IMR-90 (cell line): Measurements from ENCODE around the gene S1PR2. TPM values are rescaled to one million over a fixed set of nuclear protein-coding genes. Genes with fewer than 3 reads are reported as not detected.

Experiments used
- ATAC-seq: fragments of 200-7000 bp; cut with Tn5 transposase; 2 replicates; pipeline ENCODE4 v1.9.1; 2020; ENCODE audit warnings: low read depth, mild to moderate bottlenecking, moderate library complexity
- BruUV-seq: library from RNA; stranded (reverse); fragments of 400-500 nt; replicated peaks from 2 replicates; lab custom pipeline; 2021; lab: Mats Ljungman, UMichigan
- CTCF ChIA-PET: fragments of 300-600 bp; formaldehyde crosslinking; extraction: SDS; loops from one replicate; lab custom pipeline; 2021; ENCODE audit warnings: antibody characterized with exemption; lab: Yijun Ruan, JAX
- POLR2A ChIA-PET: fragments of 300-600 bp; sonication (Branson Sonifier 250); formaldehyde crosslinking; loops from one replicate; lab custom pipeline; 2022; ENCODE audit warnings: antibody characterized with exemption; ENCODE audit not compliant: unreplicated experiment; lab: Charles Lee
- DNase-seq: peaks from one replicate; pipeline ENCODE4 v3.0.0; 2013
- H2AFZ ChIP-seq: replicated peaks from 2 replicates; pipeline ENCODE3; 2013; ENCODE audit warnings: low read length, mild to moderate bottlenecking; ENCODE audit not compliant: poor library complexity
- H2AK5ac ChIP-seq: 2 replicates; pipeline ENCODE4 v1.6.1; 2013; ENCODE audit warnings: low read depth, low read length, inconsistent platforms
- H2AK9ac ChIP-seq: replicated peaks from 2 replicates; pipeline ENCODE3; 2013; ENCODE audit warnings: mild to moderate bottlenecking, low read depth, low read length, moderate library complexity; ENCODE audit not compliant: poor library complexity
- H2BK120ac ChIP-seq: 2 replicates; pipeline ENCODE4 v1.6.1; 2013; ENCODE audit warnings: low read depth, low read length, inconsistent platforms
- H2BK15ac ChIP-seq: 3 replicates; pipeline ENCODE4 v1.6.1; 2013; ENCODE audit warnings: low read depth, low read length, inconsistent platforms
- H2BK20ac ChIP-seq: 2 replicates; pipeline ENCODE4 v1.6.1; 2013; ENCODE audit warnings: low read depth, mild to moderate bottlenecking, inconsistent platforms, low read length, moderate library complexity
- H2BK5ac ChIP-seq: 2 replicates; pipeline ENCODE4 v1.6.1; 2013; ENCODE audit warnings: mild to moderate bottlenecking, low read depth, low read length, inconsistent platforms; ENCODE audit not compliant: poor library complexity, severe bottlenecking
- H3K14ac ChIP-seq: replicated peaks from 2 replicates; pipeline ENCODE4 v1.6.1; 2013; ENCODE audit warnings: low read depth, low read length, inconsistent platforms
- H3K18ac ChIP-seq: 2 replicates; pipeline ENCODE4 v1.6.1; 2013; ENCODE audit warnings: low read depth, low read length, control low read depth
- H3K23ac ChIP-seq: 2 replicates; pipeline ENCODE4 v1.6.1; 2013; ENCODE audit warnings: low read depth, low read length, inconsistent platforms
- H3K27ac ChIP-seq: 2 replicates; pipeline ENCODE4 v1.5.1; 2013; ENCODE audit warnings: mild to moderate bottlenecking, control low read depth, low read length; ENCODE audit not compliant: insufficient read depth
- H3K27me3 ChIP-seq: 2 replicates; pipeline ENCODE4 v1.6.1; 2013; ENCODE audit warnings: low read length; ENCODE audit not compliant: control insufficient read depth, insufficient read depth
- H3K36me3 ChIP-seq: 2 replicates; pipeline ENCODE4 v1.6.1; 2013; ENCODE audit warnings: low read length, mixed read lengths; ENCODE audit not compliant: control insufficient read depth, insufficient read depth
- H3K4ac ChIP-seq: 2 replicates; pipeline ENCODE4 v1.6.1; 2013; ENCODE audit warnings: low read depth, low read length, inconsistent platforms
- H3K4me1 ChIP-seq: 2 replicates; pipeline ENCODE4 v1.6.1; 2013; ENCODE audit warnings: low read length, mixed read lengths; ENCODE audit not compliant: control insufficient read depth, insufficient read depth
- H3K4me2 ChIP-seq: 2 replicates; pipeline ENCODE4 v1.6.1; 2013; ENCODE audit warnings: low read depth, mild to moderate bottlenecking, control low read depth, low read length, moderate library complexity
- H3K4me3 ChIP-seq: 2 replicates; pipeline ENCODE4 v1.5.1; 2013; ENCODE audit warnings: low read depth, mild to moderate bottlenecking, control low read depth, low read length, moderate library complexity; ENCODE audit not compliant: insufficient read depth
- H3K56ac ChIP-seq: 2 replicates; pipeline ENCODE4 v1.6.1; 2013; ENCODE audit warnings: low read length, inconsistent platforms; ENCODE audit not compliant: insufficient read depth; ENCODE audit errors: extremely low read depth
- H3K79me1 ChIP-seq, 2 experiments: 2 replicates each; pipeline ENCODE4 v1.6.1; 2013; ENCODE audit warnings: low read length in 2 of 2, inconsistent platforms in 1 of 2, low read depth in 1 of 2
- H3K9ac ChIP-seq: 2 replicates; pipeline ENCODE4 v1.6.1; 2013; ENCODE audit warnings: low read depth, low read length, control low read depth
- H3K9me1 ChIP-seq: 2 replicates; pipeline ENCODE4 v1.6.1; 2013; ENCODE audit warnings: low read length, inconsistent platforms; ENCODE audit not compliant: insufficient read depth
- H3K9me3 ChIP-seq: 2 replicates; pipeline ENCODE4 v1.6.1; 2013; ENCODE audit warnings: low read length; ENCODE audit not compliant: control insufficient read depth, insufficient read depth
- H4K20me1 ChIP-seq: 2 replicates; pipeline ENCODE4 v1.6.1; 2013; ENCODE audit warnings: low read length, inconsistent platforms; ENCODE audit not compliant: insufficient read depth
- H4K5ac ChIP-seq: 2 replicates; pipeline ENCODE4 v1.6.1; 2013; ENCODE audit warnings: mild to moderate bottlenecking, low read depth, low read length, control low read depth
- H4K8ac ChIP-seq, 2 experiments: 2 replicates each; pipeline ENCODE4 v1.6.1; 2013; ENCODE audit warnings: low read depth in 2 of 2, low read length in 2 of 2, control low read depth in 1 of 2, inconsistent platforms in 1 of 2
- H4K91ac ChIP-seq: 2 replicates; pipeline ENCODE4 v1.6.1; 2013; ENCODE audit warnings: low read depth, low read length, inconsistent platforms; ENCODE audit not compliant: insufficient read depth
- CEBPB ChIP-seq: IDR thresholded peaks from 2 replicates; pipeline ENCODE4 v1.6.1; 2012; ENCODE audit warnings: low read depth, low read length, improper control_type of control experiment
- CHD1 ChIP-seq: IDR thresholded peaks from 2 replicates; pipeline ENCODE4 v1.6.1; 2012; ENCODE audit warnings: low read depth, low read length, improper control_type of control experiment
- ELK1 ChIP-seq: fragments of 150-350 bp; IDR thresholded peaks from 2 replicates; pipeline ENCODE4 v1.6.1; 2016; ENCODE audit warnings: low read depth, mild to moderate bottlenecking, low read length, moderate library complexity, borderline replicate concordance
- FOS ChIP-seq: fragments of 150-350 bp; IDR thresholded peaks from 2 replicates; pipeline ENCODE4 v1.6.1; 2016; ENCODE audit warnings: low read depth, low read length
- MAFK ChIP-seq: IDR thresholded peaks from 2 replicates; pipeline ENCODE4 v1.6.1; 2012; ENCODE audit warnings: low read depth, low read length, improper control_type of control experiment
- MAZ ChIP-seq: IDR thresholded peaks from 2 replicates; pipeline ENCODE4 v1.6.1; 2012; ENCODE audit warnings: low read depth, mild to moderate bottlenecking, low read length, improper control_type of control experiment, moderate library complexity, borderline replicate concordance
- MXI1 ChIP-seq: IDR thresholded peaks from 2 replicates; pipeline ENCODE4 v1.6.1; 2012; ENCODE audit warnings: low read depth, mild to moderate bottlenecking, low read length, moderate library complexity, borderline replicate concordance
- NFE2L2 ChIP-seq: fragments of 150-350 bp; IDR thresholded peaks from 2 replicates; pipeline ENCODE4 v1.6.1; 2016; ENCODE audit warnings: low read depth, mild to moderate bottlenecking, low read length
- POLR2A ChIP-seq: IDR thresholded peaks from 2 replicates; pipeline ENCODE4 v1.6.1; 2012; ENCODE audit warnings: mild to moderate bottlenecking, low read depth, low read length
- RAD21 ChIP-seq: IDR thresholded peaks from 2 replicates; pipeline ENCODE4 v1.6.1; 2012; ENCODE audit warnings: low read length, improper control_type of control experiment
- RCOR1 ChIP-seq: IDR thresholded peaks from 2 replicates; pipeline ENCODE4 v1.6.1; 2012; ENCODE audit warnings: mild to moderate bottlenecking, low read length, improper control_type of control experiment; ENCODE audit not compliant: insufficient replicate concordance
- RFX5 ChIP-seq: IDR thresholded peaks from 2 replicates; pipeline ENCODE4 v1.8.0; 2012; ENCODE audit warnings: low read depth, mild to moderate bottlenecking, low read length, moderate library complexity
- SMC3 ChIP-seq: fragments of 150-350 bp; IDR thresholded peaks from 2 replicates; pipeline ENCODE4 v1.6.1; 2016; ENCODE audit warnings: low read depth, mild to moderate bottlenecking, antibody characterized with exemption, low read length, moderate library complexity
- USF2 ChIP-seq: fragments of 150-350 bp; IDR thresholded peaks from 2 replicates; pipeline ENCODE4 v1.6.1; 2017; ENCODE audit warnings: mild to moderate bottlenecking, antibody characterized with exemption, low read length, low read depth
- WGBS, 2 experiments: methylation state at CpG; one replicate each; pipeline versions ENCODE4 v1.1.5 to v1.1.7; 2013; ENCODE audit warnings: missing lambda C conversion rate in 2 of 2; ENCODE audit not compliant: insufficient read length in 1 of 2; ENCODE audit errors: extremely low coverage in 2 of 2; 5-methylcytosine and 5-hydroxymethylcytosine counted together
- dilution Hi-C: fragments of 300-500 bp; cut with HindIII; formaldehyde crosslinking; loops from one replicate; pipeline ENCODE4 v1.14.3; 2018; ENCODE audit warnings: low sequenced_read_pairs; ENCODE audit not compliant: unreplicated experiment
- in situ Hi-C: fragments of 300-500 bp; cut with MboI; formaldehyde crosslinking; loops from 3 replicates; pipeline ENCODE4 v1.14.3; 2019; ENCODE audit warnings: low sequenced_read_pairs, inconsistent platforms, mixed read lengths
- intact Hi-C: fragments of 100-400 bp; cut with micrococcal nuclease; formaldehyde crosslinking; loops from 2 replicates; pipeline ENCODE4 v1.10.0; 2022
- polyA plus RNA-seq, 3 experiments: library from polyadenylated mRNA; depleted of rRNA; stranded (reverse); fragments of >200 nt; gene quantifications; 2 replicates each; pipeline ENCODE4 v1.2.3, GENCODE V29; 2012; ENCODE audit warnings: low replicate concordance in 1 of 3
- total RNA-seq: library from RNA; depleted of rRNA; stranded (reverse); fragments of >200 nt; gene quantifications from 2 replicates; pipeline ENCODE4 v1.2.3, GENCODE V29; 2012

The S1PR2 gene
- total and polyA plus RNA-seq, 2 of the 4 experiments (the other 2 are of a cell fraction): 14.0 to 15.0 TPM

- DNase-seq (no peak), ATAC-seq (no peak)
- CTCF ChIA-PET: interaction anchor here (1.0 kb wide), 1 partner anchor 11 kb away, joined by 4 read pairs; no protein-coding TSS in a partner anchor
- peaks cover 29 to 72% of the 10 kb centered on the region in 2 experiments; a peak in 3 of 4 replicates for H3K79me1 ChIP-seq
- H3K4me2 ChIP-seq: peak overlapping the region; percentile 27; the same call in 1 of the 2 replicates
- intact Hi-C loops (no loop called here), in situ Hi-C loops (no loop called here), dilution Hi-C loops (no loop called here)
- no TSS peak for BruUV-seq
- peaks cover 21% of the 10 kb centered on the region for H3K36me3 ChIP-seq
- peak overlapping the region; percentile 38; the same call in 1 of the 2 replicates for H3K27ac ChIP-seq
- H2BK20ac ChIP-seq: peak overlapping the region; percentile 5; the same call in 1 of the 2 replicates
- H3K9ac ChIP-seq: no peak overlapping the region
- peaks cover 29% of the 10 kb centered on the region for H4K20me1 ChIP-seq
- peak overlapping the region; percentile 66 for H3K4ac ChIP-seq
- peak overlapping the region; percentile 92 for H2AK5ac ChIP-seq
- peak overlapping the region in 1 of 2 experiments; percentile 37; a peak in 1 of 4 replicates for H4K8ac ChIP-seq
- H2BK120ac ChIP-seq: no peak overlapping the region
- WGBS, 2 experiments: no CpG with 5 or more reads among the region's 5 CpGs
- no peak overlapping the region; the same call in 1 of the 2 replicates for H3K18ac ChIP-seq
- peak overlapping the region; percentile 40 for H2AFZ ChIP-seq
- peak overlapping the region; percentile 3; the same call in 1 of the 2 replicates for H4K5ac ChIP-seq
- H3K56ac ChIP-seq: no peak overlapping the region
- 0 out of 2 replicates have a peak overlapping the region, but pooled peaks have one; percentile 31 for H3K14ac ChIP-seq
- TF ChIP-seq CHD1: no peak
- TF ChIP-seq SMC3: no peak
- no peak for TF ChIP-seq USF2
- no peak for TF ChIP-seq RFX5
- TF ChIP-seq NFE2L2: no peak
- no peak for TF ChIP-seq MAFK
- no peak for TF ChIP-seq POLR2A
- TF ChIP-seq RCOR1: no peak
- TF ChIP-seq MXI1: no peak
- no peak for TF ChIP-seq MAZ
- no peak for TF ChIP-seq RAD21
- TF ChIP-seq ELK1: no peak
- TF ChIP-seq FOS: no peak
- no peak for TF ChIP-seq CEBPB
- no peak overlapping the region for H4K91ac ChIP-seq
- no peaks in the 10 kb centered on the region for H3K27me3 ChIP-seq
- no peak overlapping the region; the same call in 1 of the 2 replicates for H3K4me3 ChIP-seq
- peak overlapping the region; percentile 77 for H2AK9ac ChIP-seq
- H3K9me1 ChIP-seq: peaks cover 25% of the 10 kb centered on the region
- H3K4me1 ChIP-seq: peaks cover 27% of the 10 kb centered on the region
- H3K23ac ChIP-seq: peak overlapping the region; percentile 64; the same call in 1 of the 2 replicates
- peak overlapping the region; percentile 32 for H2BK5ac ChIP-seq
- H3K9me3 ChIP-seq: no peaks in the 10 kb centered on the region
- POLR2A ChIA-PET: interaction anchor here (0.7 kb wide), 1 partner anchor 8 kb away, joined by 5 read pairs; no protein-coding TSS in a partner anchor
- no peak overlapping the region for H2BK15ac ChIP-seq
These were observed 2.7 kb downstream of the S1PR2 start for GRCh38 chr19:10228393-10228792.
